GM19468 (cell line): ENCODE measurements around the gene KDM6A.

Experiments
- ATAC-seq: cut with Tn5 transposase; IDR thresholded peaks from one replicate; pipeline ENCODE4 v1.9.1; 2021; ENCODE audit warnings: mild to moderate bottlenecking, moderate library complexity, moderate number of reproducible peaks; ENCODE audit not compliant: unreplicated experiment; ENCODE audit errors: extremely low read depth

The KDM6A gene

GRCh38 chrX:44953734-44954502 is 80.9 kb downstream of the KDM6A start:
- no peak for ATAC-seq

GRCh38 chrX:44954562-44954961 is 81.6 kb downstream of the KDM6A start:
- ATAC-seq = no peak

GRCh38 chrX:44957848-44958247 is 84.9 kb downstream of the KDM6A start:
- no peak for ATAC-seq

- ATAC-seq = no peak
Measured at GRCh38 chrX:44958480-44958879, 85.5 kb downstream of the KDM6A start.

- no peak for ATAC-seq
Measured at GRCh38 chrX:44961817-44962607, 89.0 kb downstream of the KDM6A start.

- ATAC-seq = no peak
Measured at GRCh38 chrX:44962944-44963343, 90.0 kb downstream of the KDM6A start.

- no peak for ATAC-seq
Measured at GRCh38 chrX:44967221-44967620, 94.2 kb downstream of the KDM6A start.

- ATAC-seq = no peak
Measured at GRCh38 chrX:44970709-44971108, 97.7 kb downstream of the KDM6A start.

- no peak for ATAC-seq
Measured at GRCh38 chrX:44971674-44972073, 98.7 kb downstream of the KDM6A start.

- ATAC-seq = no peak
Measured at GRCh38 chrX:44972132-44972531, 99.1 kb downstream of the KDM6A start.

GRCh38 chrX:44973420-44973932 is 100.5 kb downstream of the KDM6A start:
- no peak for ATAC-seq

- no peak for ATAC-seq
Measured at GRCh38 chrX:44974451-44974850, 101.5 kb downstream of the KDM6A start.

- ATAC-seq = peak; percentile 50
Measured at GRCh38 chrX:44975666-44976263, 102.8 kb downstream of the KDM6A start.

GRCh38 chrX:44978976-44979375 is 106.0 kb downstream of the KDM6A start:
- ATAC-seq = no peak

- ATAC-seq = no peak
Measured at GRCh38 chrX:44980403-44980802, 107.4 kb downstream of the KDM6A start.

- no peak for ATAC-seq
Measured at GRCh38 chrX:44980883-44981282, 107.9 kb downstream of the KDM6A start.

GRCh38 chrX:44989995-44990770 is 117.2 kb downstream of the KDM6A start:
- no peak for ATAC-seq

GRCh38 chrX:44992775-44993174 is 119.8 kb downstream of the KDM6A start:
- no peak for ATAC-seq

GRCh38 chrX:44996277-44996676 is 123.3 kb downstream of the KDM6A start:
- no peak for ATAC-seq

GRCh38 chrX:44997282-44997812 is 124.4 kb downstream of the KDM6A start:
- no peak for ATAC-seq
